Measurements from ENCODE around the gene HPD.

The HPD gene

DNA sequence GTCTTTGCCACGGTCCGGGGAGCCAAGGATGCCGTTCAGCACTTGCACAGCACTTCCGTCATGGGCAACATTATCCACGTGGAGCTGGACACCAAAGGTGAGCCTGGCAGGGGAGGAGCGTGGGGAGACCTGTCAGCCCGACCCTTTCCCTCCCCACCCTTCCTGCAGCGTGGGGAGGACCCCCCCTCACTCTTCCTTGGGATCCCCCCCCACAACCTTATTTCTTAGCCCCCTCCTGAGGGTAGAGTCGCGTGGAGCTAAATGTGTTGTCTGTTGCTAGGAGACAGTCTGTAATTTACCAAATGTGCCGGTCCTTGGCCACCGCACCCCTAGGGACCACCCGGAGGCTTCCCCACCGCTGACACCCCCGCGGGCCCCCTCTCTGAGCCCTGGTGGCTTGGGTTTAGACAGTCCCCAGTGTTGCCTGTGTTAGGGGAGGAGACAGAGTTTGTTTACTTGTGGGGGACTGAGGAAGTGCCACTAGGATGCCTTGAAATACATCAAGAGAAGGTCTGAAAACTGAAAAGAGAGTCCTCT lies 52.6 kb downstream of the HPD start:
- Histone ChIP-seq H3K4me3 (ENCODE audit: low read depth in 1 of 2, low read length in 2 of 2) (peak overlapping the region; percentile 60 to 90; a peak in 3 of 4 replicates), H3K27ac (ENCODE audit: low read length) (peak overlapping the region; percentile 53), H3K36me3 (ENCODE audit: insufficient read depth, low read length) (peaks cover 60% of the 10 kb centered on the region), H2AFZ (ENCODE audit: low read depth, low read length) (no peak overlapping the region), H3K9ac (ENCODE audit: low read depth, low read length) (peak overlapping the region; percentile 100), H3K4me1 (ENCODE audit: insufficient read depth, low read length) (peaks cover 54% of the 10 kb centered on the region), H3K4me2 (ENCODE audit: insufficient read depth, low read length) (peak overlapping the region; percentile 99), H3K79me2 (ENCODE audit: insufficient read depth, low read length) (peaks cover 96% of the 10 kb centered on the region), H3K27me3 (ENCODE audit: insufficient read depth, low read length, poor library complexity) (no peaks in the 10 kb centered on the region), H4K20me1 (ENCODE audit: insufficient read depth, low read length) (peaks cover 46% of the 10 kb centered on the region), H3K9me3 (ENCODE audit: insufficient read depth, low read length, severe bottlenecking) (no peaks in the 10 kb centered on the region)
- TF ChIP-seq EZH2 (IDR thresholded peaks at IDR 0.05; ENCODE audit: borderline replicate concordance, low read depth, low read length, severe bottlenecking): no peak
- TF ChIP-seq, protein P1, sequence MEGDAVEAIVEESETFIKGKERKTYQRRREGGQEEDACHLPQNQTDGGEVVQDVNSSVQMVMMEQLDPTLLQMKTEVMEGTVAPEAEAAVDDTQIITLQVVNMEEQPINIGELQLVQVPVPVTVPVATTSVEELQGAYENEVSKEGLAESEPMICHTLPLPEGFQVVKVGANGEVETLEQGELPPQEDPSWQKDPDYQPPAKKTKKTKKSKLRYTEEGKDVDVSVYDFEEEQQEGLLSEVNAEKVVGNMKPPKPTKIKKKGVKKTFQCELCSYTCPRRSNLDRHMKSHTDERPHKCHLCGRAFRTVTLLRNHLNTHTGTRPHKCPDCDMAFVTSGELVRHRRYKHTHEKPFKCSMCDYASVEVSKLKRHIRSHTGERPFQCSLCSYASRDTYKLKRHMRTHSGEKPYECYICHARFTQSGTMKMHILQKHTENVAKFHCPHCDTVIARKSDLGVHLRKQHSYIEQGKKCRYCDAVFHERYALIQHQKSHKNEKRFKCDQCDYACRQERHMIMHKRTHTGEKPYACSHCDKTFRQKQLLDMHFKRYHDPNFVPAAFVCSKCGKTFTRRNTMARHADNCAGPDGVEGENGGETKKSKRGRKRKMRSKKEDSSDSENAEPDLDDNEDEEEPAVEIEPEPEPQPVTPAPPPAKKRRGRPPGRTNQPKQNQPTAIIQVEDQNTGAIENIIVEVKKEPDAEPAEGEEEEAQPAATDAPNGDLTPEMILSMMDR (IDR thresholded peaks at IDR 0.05; ENCODE audit: borderline replicate concordance, extremely low read depth, low read length, poor library complexity, severe bottlenecking): no peak
- DNase-seq: peak; percentile 67
- peak; percentile 12 for ATAC-seq (ENCODE audit: insufficient read depth, low read depth)

DNA sequence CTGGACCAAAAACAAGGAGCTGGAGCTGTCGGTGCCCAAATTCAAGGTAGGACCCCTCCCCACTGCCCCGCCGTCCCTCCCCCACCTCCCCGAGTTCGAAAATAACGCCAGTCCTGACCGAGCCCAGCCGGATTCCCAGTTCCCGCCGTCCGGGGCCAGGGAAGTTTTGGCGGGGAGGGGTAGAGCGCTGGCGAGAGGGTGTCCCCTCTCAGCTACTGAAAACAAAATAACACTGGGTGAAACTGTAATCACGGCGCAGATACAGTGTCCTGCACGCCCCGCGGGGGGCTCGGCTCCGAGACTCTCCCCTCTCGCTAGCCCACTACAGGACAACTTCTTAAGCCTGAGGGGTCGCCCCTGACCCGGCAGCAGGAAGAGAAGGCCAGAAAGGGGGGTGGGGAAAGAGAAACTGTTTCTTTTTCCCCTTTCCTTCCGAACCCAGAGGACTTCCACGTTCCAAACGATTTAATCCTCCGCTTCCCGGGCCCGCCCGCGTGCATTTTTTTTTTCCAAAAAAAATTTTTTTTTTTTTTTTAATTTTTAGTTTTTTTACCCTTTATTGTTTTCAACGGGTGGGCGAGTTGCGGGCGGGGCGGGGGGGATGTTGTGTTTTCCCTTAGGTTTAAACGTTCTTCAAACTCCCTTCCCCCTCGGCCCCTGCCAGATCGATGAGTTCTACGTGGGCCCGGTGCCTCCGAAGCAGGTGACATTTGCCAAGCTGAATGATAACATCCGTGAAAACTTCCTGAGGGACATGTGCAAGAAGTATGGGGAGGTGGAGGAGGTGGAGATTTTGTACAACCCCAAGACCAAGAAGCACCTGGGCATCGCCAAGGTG lies 53.3 kb downstream of the HPD start:
- peak; percentile 47 for DNase-seq

DNA sequence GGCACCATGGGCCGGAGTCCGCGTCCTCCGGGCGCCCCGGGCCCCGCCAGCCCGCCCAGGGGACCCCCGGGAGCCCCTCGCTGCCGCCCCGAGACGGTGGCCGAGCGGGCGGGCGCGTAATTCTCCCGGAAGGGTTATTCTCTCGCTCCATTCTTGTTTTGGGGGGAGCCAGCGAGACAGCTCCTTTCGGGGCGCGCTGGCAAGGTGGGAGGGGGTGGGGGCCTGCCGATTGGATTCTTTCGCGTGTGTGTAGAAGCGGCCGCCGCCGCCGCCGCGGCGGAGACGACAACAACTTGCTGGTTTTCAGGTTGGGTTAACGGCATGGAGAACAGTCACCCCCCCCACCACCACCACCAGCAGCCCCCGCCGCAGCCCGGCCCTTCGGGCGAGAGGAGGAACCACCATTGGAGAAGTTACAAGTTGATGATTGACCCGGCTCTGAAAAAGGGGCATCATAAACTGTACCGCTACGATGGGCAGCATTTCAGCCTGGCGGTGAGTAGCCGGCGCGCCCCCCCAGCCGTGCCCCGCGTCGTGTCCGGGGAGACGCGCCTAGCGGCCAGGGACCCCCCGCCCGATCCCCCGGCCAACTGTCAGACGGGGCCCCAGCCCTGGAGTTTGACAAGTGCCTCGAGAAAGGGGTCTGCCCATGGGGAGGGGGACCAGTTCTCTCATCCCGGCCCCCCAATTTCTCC lies 54.1 kb downstream of the HPD start:
- Histone ChIP-seq H3K9me3 (ENCODE audit: insufficient read depth, low read length, severe bottlenecking) (no peaks in the 10 kb centered on the region), H3K36me3 (ENCODE audit: insufficient read depth, low read length) (peaks cover 48% of the 10 kb centered on the region), H3K27me3 (ENCODE audit: insufficient read depth, low read length, poor library complexity) (no peaks in the 10 kb centered on the region), H3K79me2 (ENCODE audit: insufficient read depth, low read length) (peaks cover 96% of the 10 kb centered on the region), H3K27ac (ENCODE audit: low read length) (peak overlapping the region; percentile 81), H3K4me2 (ENCODE audit: insufficient read depth, low read length) (peak overlapping the region; percentile 99), H3K4me1 (ENCODE audit: insufficient read depth, low read length) (peaks cover 42% of the 10 kb centered on the region), H4K20me1 (ENCODE audit: insufficient read depth, low read length) (peaks cover 31% of the 10 kb centered on the region), H2AFZ (ENCODE audit: low read depth, low read length) (peak overlapping the region; percentile 27; the same call in 1 of the 2 replicates), H3K4me3 (ENCODE audit: low read depth in 1 of 2, low read length in 2 of 2) (peak overlapping the region; percentile 60 to 90; a peak in 3 of 4 replicates), H3K9ac (ENCODE audit: low read depth, low read length) (peak overlapping the region; percentile 100)
- peak; percentile 65 for DNase-seq
- no peak for TF ChIP-seq EZH2 (IDR thresholded peaks at IDR 0.05; ENCODE audit: borderline replicate concordance, low read depth, low read length, severe bottlenecking)
- TF ChIP-seq, protein P1 (IDR thresholded peaks at IDR 0.05; ENCODE audit: borderline replicate concordance, extremely low read depth, low read length, poor library complexity, severe bottlenecking): no peak
- ATAC-seq (ENCODE audit: insufficient read depth, low read depth): no peak

More for the DNA sequence above, 53.3 kb downstream of the HPD start:
- Histone ChIP-seq H3K4me3 (ENCODE audit: low read depth in 1 of 2, low read length in 2 of 2) (peak overlapping the region; percentile 60 to 90), H2AFZ (ENCODE audit: low read depth, low read length) (peak overlapping the region; percentile 25; the same call in 1 of the 2 replicates), H3K9me3 (ENCODE audit: insufficient read depth, low read length, severe bottlenecking) (no peaks in the 10 kb centered on the region), H3K4me2 (ENCODE audit: insufficient read depth, low read length) (peak overlapping the region; percentile 99), H3K27ac (ENCODE audit: low read length) (peak overlapping the region; percentile 81), H4K20me1 (ENCODE audit: insufficient read depth, low read length) (peaks cover 39% of the 10 kb centered on the region), H3K36me3 (ENCODE audit: insufficient read depth, low read length) (peaks cover 54% of the 10 kb centered on the region), H3K9ac (ENCODE audit: low read depth, low read length) (peak overlapping the region; percentile 100), H3K4me1 (ENCODE audit: insufficient read depth, low read length) (peaks cover 47% of the 10 kb centered on the region), H3K79me2 (ENCODE audit: insufficient read depth, low read length) (peaks cover 96% of the 10 kb centered on the region), H3K27me3 (ENCODE audit: insufficient read depth, low read length, poor library complexity) (no peaks in the 10 kb centered on the region)
- TF ChIP-seq EZH2 (IDR thresholded peaks at IDR 0.05; ENCODE audit: borderline replicate concordance, low read depth, low read length, severe bottlenecking): no peak
- TF ChIP-seq, protein P1 (IDR thresholded peaks at IDR 0.05; ENCODE audit: borderline replicate concordance, extremely low read depth, low read length, poor library complexity, severe bottlenecking): no peak
- no peak for ATAC-seq (ENCODE audit: insufficient read depth, low read depth)
